ENCODE measurements around the gene ESPNL.

ESPNL gene

DNA sequence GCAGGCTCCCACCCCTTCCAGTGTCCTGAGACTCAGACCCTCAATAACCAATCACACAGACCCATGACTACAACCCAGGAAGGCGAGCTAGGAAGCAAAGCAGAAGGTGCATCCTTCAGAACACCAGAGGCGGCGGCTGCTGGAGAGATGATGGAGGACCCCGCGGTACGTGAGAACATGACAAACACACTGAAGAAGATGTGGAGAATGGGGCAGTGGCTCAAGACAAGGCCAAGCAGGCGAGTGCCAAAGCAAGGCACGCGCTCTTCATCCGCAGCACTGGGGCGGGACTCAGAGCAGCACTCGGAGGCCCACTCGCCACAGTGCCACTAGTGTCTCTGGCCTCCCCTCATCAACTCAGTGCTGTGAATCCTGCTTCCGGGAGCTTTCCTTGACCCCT, 72.3 kb downstream of the ESPNL start:
- no peaks in the 10 kb centered on the region for H3K79me2 ChIP-seq (ENCODE audit: insufficient read depth, low read length)
- H3K27me3 ChIP-seq (ENCODE audit: insufficient read depth, low read length, poor library complexity, severe bottlenecking) = no peaks in the 10 kb centered on the region
- H3K9me2 ChIP-seq (replicated peaks; ENCODE audit: low read depth, low read length) = no peaks in the 10 kb centered on the region
- peaks cover 64% of the 10 kb centered on the region; the same call in 1 of the 2 replicates for H3K36me3 ChIP-seq (ENCODE audit: insufficient read depth, low read length)
- no peaks in the 10 kb centered on the region for H3K9me3 ChIP-seq (ENCODE audit: insufficient read depth, low read depth, low read length)
- no peak overlapping the region for H3K4me3 ChIP-seq (ENCODE audit: low read length, poor library complexity, severe bottlenecking)
- H3K4me2 ChIP-seq (ENCODE audit: low read depth, low read length, poor library complexity, severe bottlenecking) = no peak overlapping the region
- no peak overlapping the region for H2AFZ ChIP-seq (ENCODE audit: low read length)
- no peak overlapping the region for H3K9ac ChIP-seq (ENCODE audit: low read depth, low read length, poor library complexity, severe bottlenecking)
- H3K4me1 ChIP-seq (ENCODE audit: insufficient read depth, low read length, poor library complexity, severe bottlenecking) = peaks cover 33% of the 10 kb centered on the region
- peaks cover 9% of the 10 kb centered on the region for H3F3A ChIP-seq (ENCODE audit: low read depth)
- TF ChIP-seq EZH2phosphoT487 (IDR thresholded peaks at IDR 0.05; ENCODE audit: borderline replicate concordance) = no peak
- TF ChIP-seq, protein P1, sequence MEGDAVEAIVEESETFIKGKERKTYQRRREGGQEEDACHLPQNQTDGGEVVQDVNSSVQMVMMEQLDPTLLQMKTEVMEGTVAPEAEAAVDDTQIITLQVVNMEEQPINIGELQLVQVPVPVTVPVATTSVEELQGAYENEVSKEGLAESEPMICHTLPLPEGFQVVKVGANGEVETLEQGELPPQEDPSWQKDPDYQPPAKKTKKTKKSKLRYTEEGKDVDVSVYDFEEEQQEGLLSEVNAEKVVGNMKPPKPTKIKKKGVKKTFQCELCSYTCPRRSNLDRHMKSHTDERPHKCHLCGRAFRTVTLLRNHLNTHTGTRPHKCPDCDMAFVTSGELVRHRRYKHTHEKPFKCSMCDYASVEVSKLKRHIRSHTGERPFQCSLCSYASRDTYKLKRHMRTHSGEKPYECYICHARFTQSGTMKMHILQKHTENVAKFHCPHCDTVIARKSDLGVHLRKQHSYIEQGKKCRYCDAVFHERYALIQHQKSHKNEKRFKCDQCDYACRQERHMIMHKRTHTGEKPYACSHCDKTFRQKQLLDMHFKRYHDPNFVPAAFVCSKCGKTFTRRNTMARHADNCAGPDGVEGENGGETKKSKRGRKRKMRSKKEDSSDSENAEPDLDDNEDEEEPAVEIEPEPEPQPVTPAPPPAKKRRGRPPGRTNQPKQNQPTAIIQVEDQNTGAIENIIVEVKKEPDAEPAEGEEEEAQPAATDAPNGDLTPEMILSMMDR (conservative IDR thresholded peaks at IDR 0.05; ENCODE audit: low read length) = no peak
- no peaks in the 10 kb centered on the region for H4K20me1 ChIP-seq (ENCODE audit: insufficient read depth, low read length, poor library complexity, severe bottlenecking)

DNA sequence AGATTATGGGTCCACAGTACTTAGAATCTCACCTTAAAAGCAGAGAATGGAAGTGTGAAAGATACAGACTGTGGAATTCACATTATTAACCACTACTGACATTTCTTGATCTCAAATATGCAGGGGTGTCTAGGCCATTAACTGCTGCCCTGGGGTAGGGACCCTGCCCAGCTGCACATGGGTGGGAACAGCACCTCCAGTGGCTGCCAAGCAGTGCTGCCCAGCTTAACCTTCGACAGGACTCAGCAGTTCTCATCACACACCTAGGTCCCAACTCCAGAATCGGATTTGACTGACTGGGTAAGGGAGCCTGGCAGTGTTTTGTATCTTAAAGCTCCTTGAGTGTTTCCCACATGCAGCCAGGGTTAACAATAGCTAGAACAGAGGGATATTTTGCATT, 73.6 kb downstream of the ESPNL start:
- H3K9ac ChIP-seq (ENCODE audit: low read depth, low read length, poor library complexity, severe bottlenecking) = peak overlapping the region; percentile 52
- H4K20me1 ChIP-seq (ENCODE audit: insufficient read depth, low read length, poor library complexity, severe bottlenecking) = no peaks in the 10 kb centered on the region
- no peaks in the 10 kb centered on the region for H3K9me2 ChIP-seq (replicated peaks; ENCODE audit: low read depth, low read length)
- H3K36me3 ChIP-seq (ENCODE audit: insufficient read depth, low read length) = peaks cover 65% of the 10 kb centered on the region
- no peaks in the 10 kb centered on the region for H3K9me3 ChIP-seq (ENCODE audit: insufficient read depth, low read depth, low read length)
- TF ChIP-seq, protein P1 (conservative IDR thresholded peaks at IDR 0.05; ENCODE audit: low read length) = peak; percentile 46; the same call in 1 of the 2 replicates
- no peak for TF ChIP-seq EZH2phosphoT487 (IDR thresholded peaks at IDR 0.05; ENCODE audit: borderline replicate concordance)
- H3F3A ChIP-seq (ENCODE audit: low read depth) = peaks cover 9% of the 10 kb centered on the region
- H3K4me1 ChIP-seq (ENCODE audit: insufficient read depth, low read length, poor library complexity, severe bottlenecking) = peaks cover 36% of the 10 kb centered on the region
- H3K27me3 ChIP-seq (ENCODE audit: insufficient read depth, low read length, poor library complexity, severe bottlenecking) = no peaks in the 10 kb centered on the region
- no peaks in the 10 kb centered on the region for H3K79me2 ChIP-seq (ENCODE audit: insufficient read depth, low read length)
- peak overlapping the region; percentile 39 for H3K4me3 ChIP-seq (ENCODE audit: low read length, poor library complexity, severe bottlenecking)
- no peak overlapping the region for H2AFZ ChIP-seq (ENCODE audit: low read length)
- peak overlapping the region; percentile 61 for H3K4me2 ChIP-seq (ENCODE audit: low read depth, low read length, poor library complexity, severe bottlenecking)

DNA sequence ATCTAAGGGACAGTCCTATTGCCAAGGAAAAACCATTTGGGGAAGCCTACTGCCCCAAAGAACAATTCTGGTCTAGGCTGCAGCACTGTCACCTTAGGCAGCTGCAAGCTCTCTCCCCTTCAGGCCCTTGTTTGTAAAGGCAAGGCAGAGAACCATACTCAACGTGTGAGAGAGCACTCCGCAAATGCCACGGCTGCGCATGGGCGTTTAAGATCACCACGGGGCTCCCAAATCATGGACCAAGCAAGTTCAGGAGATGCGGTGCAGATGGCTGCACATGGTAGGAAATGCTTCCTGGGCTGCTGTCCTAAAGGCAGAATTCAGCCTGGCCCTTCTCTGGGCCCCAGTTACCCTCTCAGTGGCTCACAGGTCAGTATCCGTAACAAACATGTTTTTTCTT, 74.2 kb downstream of the ESPNL start:
- no peaks in the 10 kb centered on the region for H3K9me3 ChIP-seq (ENCODE audit: insufficient read depth, low read depth, low read length)
- peaks cover 9% of the 10 kb centered on the region for H3F3A ChIP-seq (ENCODE audit: low read depth)
- no peaks in the 10 kb centered on the region for H3K9me2 ChIP-seq (replicated peaks; ENCODE audit: low read depth, low read length)
- H3K27me3 ChIP-seq (ENCODE audit: insufficient read depth, low read length, poor library complexity, severe bottlenecking) = no peaks in the 10 kb centered on the region
- H2AFZ ChIP-seq (ENCODE audit: low read length) = no peak overlapping the region
- H3K36me3 ChIP-seq (ENCODE audit: insufficient read depth, low read length) = peaks cover 65% of the 10 kb centered on the region
- H3K9ac ChIP-seq (ENCODE audit: low read depth, low read length, poor library complexity, severe bottlenecking) = peak overlapping the region; percentile 52
- TF ChIP-seq EZH2phosphoT487 (IDR thresholded peaks at IDR 0.05; ENCODE audit: borderline replicate concordance) = no peak
- TF ChIP-seq, protein P1 (conservative IDR thresholded peaks at IDR 0.05; ENCODE audit: low read length) = no peak
- H3K79me2 ChIP-seq (ENCODE audit: insufficient read depth, low read length) = no peaks in the 10 kb centered on the region
- H3K4me3 ChIP-seq (ENCODE audit: low read length, poor library complexity, severe bottlenecking) = peak overlapping the region; percentile 39
- peaks cover 36% of the 10 kb centered on the region for H3K4me1 ChIP-seq (ENCODE audit: insufficient read depth, low read length, poor library complexity, severe bottlenecking)
- peak overlapping the region; percentile 61 for H3K4me2 ChIP-seq (ENCODE audit: low read depth, low read length, poor library complexity, severe bottlenecking)
- no peaks in the 10 kb centered on the region for H4K20me1 ChIP-seq (ENCODE audit: insufficient read depth, low read length, poor library complexity, severe bottlenecking)
